Adipose tissue (tissue), 3 donors: ENCODE results near the gene USP40. TPM values are rescaled to one million over a fixed set of nuclear protein-coding genes. Genes with fewer than 3 reads are reported as not detected.

ENCODE experiments used
- H3K27ac ChIP-seq: one replicate; pipeline ENCODE4 v1.5.1; 2013; ENCODE audit warnings: low read depth, low read length
- WGBS, 3 donors: extraction: QIAGEN DNeasy Blood & Tissue Kit; methylation state at CpG; one replicate each; pipeline ENCODE4 v1.1.7; 2013; 5-methylcytosine and 5-hydroxymethylcytosine counted together
- polyA plus RNA-seq, 3 donors: library from polyadenylated mRNA; stranded (reverse); fragments of 200-250 nt; gene quantifications; one replicate each; pipeline ENCODE4 v1.2.3, GENCODE V29; 2013
- donor health status: healthy with polysubstance abuse.
- donor health status: Bipolar disorder and iron deficiency.
- donor health status: healthy.

Gene USP40
- polyA plus RNA-seq, 3 donors: 11.5 to 26.4 (median 16.2) TPM

GRCh38 chr2:233426619-233427342 is 139.8 kb downstream of the USP40 start:
- H3K27ac ChIP-seq: no peak overlapping the region
- WGBS, 3 donors: 82 to 94% (median 86%) methylated on average over 7 of the region's 7 CpGs

Other genes with a start within 250 kb of the USP40 start
- 10 to 100 TPM in 2 of 3 donors, 1 to 10 TPM in 1; 4.4 to 34.4 (median 15.7) TPM for gene DGKD, start 212.3 kb downstream of the USP40 start, polyA plus RNA-seq
- gene UGT1A8, start 50.9 kb upstream of the USP40 start, polyA plus RNA-seq: not detected
- gene UGT1A10, start 69.7 kb upstream of the USP40 start, polyA plus RNA-seq: under 1 TPM in 1 of 3 donors, not detected in 2; 0.59 TPM
- gene UGT1A9, start 105.1 kb upstream of the USP40 start, polyA plus RNA-seq: not detected
- gene UGT1A7, start 115.1 kb upstream of the USP40 start, polyA plus RNA-seq: not detected
- under 1 TPM in 2 of 3 donors, not detected in 1; 0.39 to 0.79 TPM for gene UGT1A6, start 126.1 kb upstream of the USP40 start, polyA plus RNA-seq
- gene UGT1A5, start 146.1 kb upstream of the USP40 start, polyA plus RNA-seq: under 1 TPM in 1 of 3 donors, not detected in 2; 0.04 TPM
- not detected for gene UGT1A4, start 152.0 kb upstream of the USP40 start, polyA plus RNA-seq
- gene UGT1A3, start 162.3 kb upstream of the USP40 start, polyA plus RNA-seq: not detected
- under 1 TPM in 2 of 3 donors, not detected in 1; 0.03 to 0.06 TPM for gene UGT1A1, start 193.5 kb upstream of the USP40 start, polyA plus RNA-seq
- gene MROH2A, start 211.5 kb upstream of the USP40 start, polyA plus RNA-seq: 1 to 10 TPM in 1 of 3 donors, under 1 TPM in 2; 0.09 to 2.2 (median 0.14) TPM